Measurements from ENCODE around the gene ADNP2. TPM values are rescaled to one million over a fixed set of nuclear protein-coding genes. Genes with fewer than 3 reads are reported as not detected.

ADNP2 gene, protein sequence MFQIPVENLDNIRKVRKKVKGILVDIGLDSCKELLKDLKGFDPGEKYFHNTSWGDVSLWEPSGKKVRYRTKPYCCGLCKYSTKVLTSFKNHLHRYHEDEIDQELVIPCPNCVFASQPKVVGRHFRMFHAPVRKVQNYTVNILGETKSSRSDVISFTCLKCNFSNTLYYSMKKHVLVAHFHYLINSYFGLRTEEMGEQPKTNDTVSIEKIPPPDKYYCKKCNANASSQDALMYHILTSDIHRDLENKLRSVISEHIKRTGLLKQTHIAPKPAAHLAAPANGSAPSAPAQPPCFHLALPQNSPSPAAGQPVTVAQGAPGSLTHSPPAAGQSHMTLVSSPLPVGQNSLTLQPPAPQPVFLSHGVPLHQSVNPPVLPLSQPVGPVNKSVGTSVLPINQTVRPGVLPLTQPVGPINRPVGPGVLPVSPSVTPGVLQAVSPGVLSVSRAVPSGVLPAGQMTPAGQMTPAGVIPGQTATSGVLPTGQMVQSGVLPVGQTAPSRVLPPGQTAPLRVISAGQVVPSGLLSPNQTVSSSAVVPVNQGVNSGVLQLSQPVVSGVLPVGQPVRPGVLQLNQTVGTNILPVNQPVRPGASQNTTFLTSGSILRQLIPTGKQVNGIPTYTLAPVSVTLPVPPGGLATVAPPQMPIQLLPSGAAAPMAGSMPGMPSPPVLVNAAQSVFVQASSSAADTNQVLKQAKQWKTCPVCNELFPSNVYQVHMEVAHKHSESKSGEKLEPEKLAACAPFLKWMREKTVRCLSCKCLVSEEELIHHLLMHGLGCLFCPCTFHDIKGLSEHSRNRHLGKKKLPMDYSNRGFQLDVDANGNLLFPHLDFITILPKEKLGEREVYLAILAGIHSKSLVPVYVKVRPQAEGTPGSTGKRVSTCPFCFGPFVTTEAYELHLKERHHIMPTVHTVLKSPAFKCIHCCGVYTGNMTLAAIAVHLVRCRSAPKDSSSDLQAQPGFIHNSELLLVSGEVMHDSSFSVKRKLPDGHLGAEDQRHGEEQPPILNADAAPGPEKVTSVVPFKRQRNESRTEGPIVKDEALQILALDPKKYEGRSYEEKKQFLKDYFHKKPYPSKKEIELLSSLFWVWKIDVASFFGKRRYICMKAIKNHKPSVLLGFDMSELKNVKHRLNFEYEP
- 15.2 to 17.8 TPM (median 15.3 TPM) in 3 replicates for total RNA-seq
- long read RNA-seq, full-length matches to known transcripts: 11 of 15 reads
- long read RNA-seq, partial matches to known transcripts: 0 of 15 reads
- long read RNA-seq, other reads (novel, unspliced or antisense): 4 of 15 reads

DNA sequence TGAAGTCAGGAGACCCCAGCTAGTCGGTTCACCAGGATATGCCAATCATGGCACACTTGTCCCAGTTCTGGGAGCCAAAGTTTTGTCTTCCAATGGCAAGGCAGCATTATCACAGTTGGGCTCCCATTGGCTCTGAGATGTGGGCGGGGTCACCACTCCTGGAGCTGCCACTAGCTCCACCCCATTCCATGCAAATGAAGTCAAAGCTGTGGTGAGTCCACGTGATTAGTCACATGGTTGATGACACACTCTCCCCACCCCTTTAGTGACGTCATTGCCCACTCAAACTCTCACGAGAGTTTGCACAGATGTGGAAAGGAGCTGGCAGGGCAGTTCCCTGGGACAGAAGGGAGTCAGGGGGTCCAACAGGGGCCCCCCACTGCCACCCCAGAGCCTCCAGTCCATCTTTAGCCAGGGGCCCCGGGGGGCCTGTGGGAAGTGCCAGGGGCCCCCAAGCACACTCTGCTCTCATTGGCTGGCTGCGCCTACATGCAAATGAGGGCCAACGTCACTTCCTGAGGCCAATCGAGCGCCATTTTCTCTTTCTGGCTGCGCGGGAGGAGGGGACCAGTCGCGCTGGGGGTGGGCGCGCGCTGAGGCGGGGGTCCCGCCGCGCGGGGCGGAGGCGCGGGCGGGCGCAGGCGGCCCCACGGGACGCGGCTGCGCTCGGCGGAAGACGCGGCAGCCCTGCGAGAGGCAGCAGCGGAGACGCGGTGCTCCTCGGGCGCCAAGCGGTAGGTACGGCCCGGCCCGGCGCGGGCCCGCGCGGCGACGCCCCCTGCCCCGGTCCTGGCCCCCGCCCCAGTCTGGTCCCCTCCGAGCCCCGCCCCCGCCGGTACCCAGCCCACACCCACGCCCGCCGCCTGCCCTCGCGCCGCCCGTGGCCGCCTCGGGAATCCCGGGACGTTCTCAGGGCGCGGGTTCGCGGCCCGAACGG, at the start of gene ADNP2:
TSS of gene ADNP2 (plus strand) at position 524 of the 937 bp plus-strand sequence. CDS start 8,281 bp downstream, outside the sequence.
- H3K27me3 Mint-ChIP-seq (ENCODE audit: low read depth): no peaks in the 10 kb centered on the region

DNA sequence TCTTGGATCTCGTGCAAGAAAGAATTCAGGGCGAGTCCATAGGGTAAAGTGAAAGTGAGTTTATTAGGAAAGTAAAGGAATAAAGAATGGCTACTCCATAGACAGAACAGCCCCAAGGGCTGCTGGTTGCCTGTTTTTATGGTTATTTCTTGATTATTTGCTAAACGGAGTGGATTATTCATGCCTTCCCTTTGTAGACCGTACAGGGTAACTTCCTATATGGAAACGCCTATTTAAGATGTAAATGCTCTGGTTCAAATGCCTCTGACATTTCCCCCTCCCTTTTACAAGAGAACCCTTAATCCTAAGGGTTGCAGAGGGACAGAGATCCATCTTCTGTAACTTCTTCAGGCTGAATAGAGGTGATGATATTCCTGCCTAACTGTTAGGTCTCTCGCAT, 49.1 kb upstream of the ADNP2 start:
- Mint-ChIP-seq H3K27me3 (ENCODE audit: low read depth) (no peaks in the 10 kb centered on the region), H3K4me1 (ENCODE audit: low read depth) (peaks cover 3% of the 10 kb centered on the region), H3K9me3 (ENCODE audit: low read depth) (peaks cover 24% of the 10 kb centered on the region)

More for the DNA sequence above, at the start of gene ADNP2:
- DNase-seq (ENCODE audit: low spot score): no peak
- Mint-ChIP-seq H3K9me3 (ENCODE audit: low read depth) (no peaks in the 10 kb centered on the region), H3K4me1 (ENCODE audit: low read depth) (peaks cover 30% of the 10 kb centered on the region), H3K36me3 (ENCODE audit: low read depth) (peaks cover 2% of the 10 kb centered on the region), H3K4me3 (ENCODE audit: unreplicated experiment) (peak within 1 kb of the TSS; percentile 83), H3K27ac (ENCODE audit: unreplicated experiment) (peak within 1 kb of the TSS; percentile 91)
- no peak for TF ChIP-seq CTCF (IDR thresholded peaks at IDR 0.05)

DNA sequence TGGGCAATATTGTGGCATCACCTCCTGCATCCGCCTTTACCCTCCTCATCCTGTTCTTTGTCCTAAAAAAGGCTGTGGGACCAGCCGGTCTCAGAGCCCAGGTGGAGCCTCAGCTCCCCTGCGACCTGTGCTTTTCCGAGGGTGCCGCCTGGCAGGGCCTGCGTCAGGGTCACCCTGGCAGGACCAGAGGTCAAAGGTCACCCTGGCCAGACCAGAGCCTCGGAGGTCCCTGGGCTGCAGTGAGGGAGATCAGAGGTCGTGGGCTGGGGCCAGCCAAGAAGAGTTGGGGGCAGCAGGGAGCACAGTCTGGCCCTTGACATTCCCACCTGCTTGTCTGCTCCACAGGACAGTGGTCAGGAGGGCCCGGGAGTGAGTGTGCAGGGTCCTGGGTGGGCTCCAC, 43.4 kb upstream of the ADNP2 start:
- H3K4me1 Mint-ChIP-seq (ENCODE audit: low read depth): peaks cover 18% of the 10 kb centered on the region
- H3K4me3 Mint-ChIP-seq (ENCODE audit: unreplicated experiment): no peak overlapping the region
- no peaks in the 10 kb centered on the region for H3K36me3 Mint-ChIP-seq (ENCODE audit: low read depth)
- TF ChIP-seq CTCF (IDR thresholded peaks at IDR 0.05): no peak
- H3K9me3 Mint-ChIP-seq (ENCODE audit: low read depth): no peaks in the 10 kb centered on the region
- no peak for DNase-seq (ENCODE audit: low spot score)
- no peak overlapping the region for H3K27ac Mint-ChIP-seq (ENCODE audit: unreplicated experiment)
- no peaks in the 10 kb centered on the region for H3K27me3 Mint-ChIP-seq (ENCODE audit: low read depth)

More for the DNA sequence above, 49.1 kb upstream of the ADNP2 start:
- no peak for DNase-seq (ENCODE audit: low spot score)
- H3K4me3 Mint-ChIP-seq (ENCODE audit: unreplicated experiment): no peak overlapping the region
- H3K27ac Mint-ChIP-seq (ENCODE audit: unreplicated experiment): no peak overlapping the region
- TF ChIP-seq CTCF (IDR thresholded peaks at IDR 0.05): no peak
- H3K36me3 Mint-ChIP-seq (ENCODE audit: low read depth): peaks cover 9% of the 10 kb centered on the region

GRCh38 chr18:80067321-80067720, 41.7 kb upstream of the ADNP2 start:
- H3K9me3 Mint-ChIP-seq (ENCODE audit: low read depth): no peaks in the 10 kb centered on the region
- H3K4me1 Mint-ChIP-seq (ENCODE audit: low read depth): peaks cover 18% of the 10 kb centered on the region
- no peaks in the 10 kb centered on the region for H3K27me3 Mint-ChIP-seq (ENCODE audit: low read depth)
- no peak overlapping the region for H3K4me3 Mint-ChIP-seq (ENCODE audit: unreplicated experiment)
- no peak overlapping the region for H3K27ac Mint-ChIP-seq (ENCODE audit: unreplicated experiment)
- TF ChIP-seq CTCF (IDR thresholded peaks at IDR 0.05): no peak
- H3K36me3 Mint-ChIP-seq (ENCODE audit: low read depth): no peaks in the 10 kb centered on the region
- DNase-seq (ENCODE audit: low spot score): no peak
